OCI-LY3 (cell line): Measurements from ENCODE around the gene MOB3B.

ENCODE experiments used
- CTCF ChIP-seq: fragments of 200-600, 300-600 bp; sonication (generic); IDR thresholded peaks from 2 replicates; pipeline ENCODE4 v1.5.1; 2014; ENCODE audit warnings: antibody characterized with exemption, low read length, low read depth
- EZH2phosphoT487 ChIP-seq: fragments of 200-600 bp; shearing (Covaris generic); IDR thresholded peaks from 2 replicates; pipeline ENCODE4 v1.6.1; 2018; ENCODE audit warnings: antibody characterized with exemption, mixed run types, low read depth

GRCh38 chr9:27385606-27386322, 143.8 kb downstream of the MOB3B start:
- TF ChIP-seq CTCF (no peak), EZH2phosphoT487 (no peak)
